ENCODE results near the gene SSH3. TPM values are rescaled to one million over a fixed set of nuclear protein-coding genes. Genes with fewer than 3 reads are reported as not detected.
A peak's percentile ranks its signal among the peaks of the same experiment; 100 is the strongest.

SSH3 gene
- total RNA-seq, 1 donor from 2014 or later = 7.3 TPM

DNA sequence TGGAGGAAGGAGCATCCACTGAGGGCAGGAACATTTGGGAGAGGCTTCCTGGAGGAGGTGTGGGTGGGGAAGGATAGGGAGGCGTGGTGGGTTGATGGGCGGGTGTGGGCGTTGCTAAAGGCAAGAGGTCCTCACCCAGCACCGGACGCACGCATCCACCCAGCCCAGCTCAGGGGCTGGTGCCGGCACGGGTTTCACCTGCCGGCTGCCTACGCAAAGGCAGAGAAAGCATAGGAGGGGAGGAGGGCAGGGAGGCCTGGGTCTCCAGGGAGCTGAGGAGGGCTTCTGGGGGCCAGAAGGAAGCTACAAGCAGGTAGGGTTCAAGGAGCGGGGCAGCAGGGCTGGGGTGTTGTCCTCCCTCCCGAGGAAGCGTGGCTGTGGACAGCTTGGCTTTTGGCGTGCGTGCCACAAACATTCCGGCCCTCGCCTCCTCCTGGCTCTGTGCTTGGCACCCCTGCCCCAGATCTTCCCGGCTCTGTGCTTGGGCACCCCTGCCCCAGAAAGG lies 7.8 kb downstream of the SSH3 start:
- Mint-ChIP-seq H3K4me1 (ENCODE audit: unreplicated experiment) (no peaks in the 10 kb centered on the region), H3K9me3 (ENCODE audit: unreplicated experiment) (no peaks in the 10 kb centered on the region), H3K27me3 (ENCODE audit: unreplicated experiment) (peaks cover 13% of the 10 kb centered on the region), H3K4me3 (ENCODE audit: unreplicated experiment) (no peak overlapping the region), H3K27ac (ENCODE audit: unreplicated experiment) (no peak overlapping the region), H3K36me3 (ENCODE audit: low read depth, unreplicated experiment) (no peaks in the 10 kb centered on the region)
- TF ChIP-seq, protein P1, sequence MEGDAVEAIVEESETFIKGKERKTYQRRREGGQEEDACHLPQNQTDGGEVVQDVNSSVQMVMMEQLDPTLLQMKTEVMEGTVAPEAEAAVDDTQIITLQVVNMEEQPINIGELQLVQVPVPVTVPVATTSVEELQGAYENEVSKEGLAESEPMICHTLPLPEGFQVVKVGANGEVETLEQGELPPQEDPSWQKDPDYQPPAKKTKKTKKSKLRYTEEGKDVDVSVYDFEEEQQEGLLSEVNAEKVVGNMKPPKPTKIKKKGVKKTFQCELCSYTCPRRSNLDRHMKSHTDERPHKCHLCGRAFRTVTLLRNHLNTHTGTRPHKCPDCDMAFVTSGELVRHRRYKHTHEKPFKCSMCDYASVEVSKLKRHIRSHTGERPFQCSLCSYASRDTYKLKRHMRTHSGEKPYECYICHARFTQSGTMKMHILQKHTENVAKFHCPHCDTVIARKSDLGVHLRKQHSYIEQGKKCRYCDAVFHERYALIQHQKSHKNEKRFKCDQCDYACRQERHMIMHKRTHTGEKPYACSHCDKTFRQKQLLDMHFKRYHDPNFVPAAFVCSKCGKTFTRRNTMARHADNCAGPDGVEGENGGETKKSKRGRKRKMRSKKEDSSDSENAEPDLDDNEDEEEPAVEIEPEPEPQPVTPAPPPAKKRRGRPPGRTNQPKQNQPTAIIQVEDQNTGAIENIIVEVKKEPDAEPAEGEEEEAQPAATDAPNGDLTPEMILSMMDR (IDR thresholded peaks at IDR 0.05; ENCODE audit: unreplicated experiment) = no peak
- no peak for DNase-seq (ENCODE audit: low spot score)

DNA sequence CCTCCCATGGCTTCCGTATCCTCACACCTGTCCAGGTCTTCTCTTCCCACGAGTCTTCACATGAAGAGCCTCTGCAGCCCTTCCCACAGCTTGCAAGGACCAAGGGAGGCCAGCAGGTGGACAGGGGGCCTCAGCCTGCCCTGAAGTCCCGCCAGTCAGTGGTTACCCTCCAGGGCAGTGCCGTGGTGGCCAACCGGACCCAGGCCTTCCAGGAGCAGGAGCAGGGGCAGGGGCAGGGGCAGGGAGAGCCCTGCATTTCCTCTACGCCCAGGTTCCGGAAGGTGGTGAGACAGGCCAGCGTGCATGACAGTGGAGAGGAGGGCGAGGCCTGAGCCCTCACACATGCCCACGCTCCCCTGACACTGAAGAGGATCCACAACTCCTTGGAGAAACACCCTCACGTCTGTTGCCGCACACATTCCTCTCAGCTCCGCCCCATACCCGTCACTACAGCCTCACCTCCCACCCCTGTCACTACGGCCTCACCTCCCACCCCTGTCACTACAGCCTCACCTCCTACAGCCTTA lies 8.3 kb downstream of the SSH3 start:
- TF ChIP-seq, protein P1 (IDR thresholded peaks at IDR 0.05; ENCODE audit: unreplicated experiment) = no peak
- DNase-seq (ENCODE audit: low spot score) = no peak
- Mint-ChIP-seq H3K36me3 (ENCODE audit: low read depth, unreplicated experiment) (no peaks in the 10 kb centered on the region), H3K4me1 (ENCODE audit: unreplicated experiment) (no peaks in the 10 kb centered on the region), H3K4me3 (ENCODE audit: unreplicated experiment) (no peak overlapping the region), H3K27me3 (ENCODE audit: unreplicated experiment) (peaks cover 9% of the 10 kb centered on the region), H3K27ac (ENCODE audit: unreplicated experiment) (no peak overlapping the region), H3K9me3 (ENCODE audit: unreplicated experiment) (no peaks in the 10 kb centered on the region)

DNA sequence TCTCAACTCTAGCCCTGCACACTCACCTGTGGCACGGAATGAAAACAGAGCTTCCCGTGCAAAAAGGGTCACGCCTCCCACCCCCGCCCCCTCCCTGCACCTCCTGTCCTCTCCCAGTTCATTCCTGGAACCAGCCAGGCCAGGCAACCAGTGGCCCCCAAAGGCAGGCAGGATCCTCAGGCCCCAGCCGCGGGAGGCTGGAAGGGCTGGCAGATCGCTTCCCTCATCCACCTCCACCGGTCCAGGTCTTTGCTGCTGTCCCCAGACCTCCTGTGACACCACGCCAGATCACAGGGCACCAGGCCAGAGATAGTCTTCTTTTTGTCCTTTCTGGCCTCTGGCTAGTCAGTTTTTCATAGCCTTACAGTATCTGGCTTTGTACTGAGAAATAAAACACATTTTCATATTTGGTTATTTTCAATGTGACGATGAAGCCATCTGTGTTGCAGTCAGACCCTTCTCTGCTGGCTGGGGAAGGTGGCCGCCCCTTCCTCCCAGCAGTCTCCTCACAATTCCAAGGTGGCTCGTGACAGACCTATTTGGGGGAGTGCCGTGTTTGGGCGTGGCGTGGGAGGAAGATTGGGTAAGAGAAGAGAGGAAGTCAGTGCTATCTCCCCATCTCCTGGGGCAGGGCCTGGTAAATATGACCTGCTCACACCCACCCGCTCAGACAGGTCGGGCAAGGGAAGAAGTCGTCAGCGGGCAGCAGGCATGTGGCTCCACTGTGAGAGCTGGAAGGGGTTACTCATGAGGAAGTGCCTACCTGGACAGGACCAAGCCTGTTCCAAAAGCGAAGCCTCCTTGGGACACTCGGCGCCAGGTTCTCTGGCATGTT lies 9.1 kb downstream of the SSH3 start:
- DNase-seq (ENCODE audit: low spot score) = no peak
- H3K27ac Mint-ChIP-seq (ENCODE audit: unreplicated experiment) = no peak overlapping the region
- H3K9me3 Mint-ChIP-seq (ENCODE audit: unreplicated experiment) = no peaks in the 10 kb centered on the region
- no peaks in the 10 kb centered on the region for H3K4me1 Mint-ChIP-seq (ENCODE audit: unreplicated experiment)
- no peaks in the 10 kb centered on the region for H3K36me3 Mint-ChIP-seq (ENCODE audit: low read depth, unreplicated experiment)
- peak overlapping the region; percentile 33 for H3K4me3 Mint-ChIP-seq (ENCODE audit: unreplicated experiment)
- peaks cover 9% of the 10 kb centered on the region for H3K27me3 Mint-ChIP-seq (ENCODE audit: unreplicated experiment)
- TF ChIP-seq, protein P1 (IDR thresholded peaks at IDR 0.05; ENCODE audit: unreplicated experiment) = no peak

DNA sequence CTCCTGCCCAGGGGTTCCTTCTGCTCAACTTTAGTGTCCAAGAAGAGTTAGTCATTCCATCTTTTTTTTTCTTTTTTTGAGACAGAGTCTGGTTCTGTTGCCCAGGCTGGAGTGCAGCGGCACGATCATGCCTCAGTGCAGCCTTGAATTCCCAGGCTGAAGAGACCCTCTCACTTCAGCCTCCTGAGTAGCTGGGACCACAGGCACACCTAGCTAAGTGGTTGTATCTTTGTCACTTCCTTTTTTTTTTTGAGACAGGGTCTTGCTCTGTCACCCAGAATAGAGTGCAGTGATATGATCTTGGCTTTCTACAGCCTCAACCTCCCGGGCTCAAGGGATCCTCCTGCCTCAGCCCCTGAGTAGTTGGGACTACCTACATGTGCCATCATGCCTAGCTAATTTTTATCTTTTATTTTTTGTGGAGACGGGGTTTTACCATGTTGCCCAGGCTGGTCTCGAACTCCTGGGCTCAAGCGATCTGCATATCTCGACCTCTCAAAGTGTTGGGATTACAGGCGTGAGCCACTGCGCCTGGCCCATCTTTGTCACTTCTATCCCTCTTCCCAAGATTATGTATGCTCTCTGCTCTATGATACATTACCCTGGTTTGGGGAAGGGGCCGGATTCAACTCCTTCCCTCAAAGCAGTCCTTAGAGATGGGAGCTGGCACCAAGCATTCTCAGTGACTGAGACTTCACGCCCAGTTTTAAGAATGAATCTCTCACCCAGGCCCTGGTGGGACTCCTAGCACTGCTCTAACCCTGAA lies 10.0 kb downstream of the SSH3 start:
- no peak for DNase-seq (ENCODE audit: low spot score)
- no peak overlapping the region for H3K27ac Mint-ChIP-seq (ENCODE audit: unreplicated experiment)
- H3K4me1 Mint-ChIP-seq (ENCODE audit: unreplicated experiment) = peaks cover 4% of the 10 kb centered on the region
- H3K36me3 Mint-ChIP-seq (ENCODE audit: low read depth, unreplicated experiment) = no peaks in the 10 kb centered on the region
- H3K9me3 Mint-ChIP-seq (ENCODE audit: unreplicated experiment) = no peaks in the 10 kb centered on the region
- no peak overlapping the region for H3K4me3 Mint-ChIP-seq (ENCODE audit: unreplicated experiment)
- TF ChIP-seq, protein P1 (IDR thresholded peaks at IDR 0.05; ENCODE audit: unreplicated experiment) = no peak
- H3K27me3 Mint-ChIP-seq (ENCODE audit: unreplicated experiment) = peaks cover 9% of the 10 kb centered on the region

Data from endothelial cell (in vitro differentiated cells).